Muscle layer of duodenum (tissue), 2 donors: ENCODE results near the gene ARHGAP42.

Source experiments
- H3K27ac ChIP-seq: one replicate; pipeline ENCODE4 v1.7.0; 2013; ENCODE audit warnings: mild to moderate bottlenecking, low read length
- H3K27me3 ChIP-seq: one replicate; pipeline ENCODE4 v1.7.0; 2013; ENCODE audit warnings: low read depth, mild to moderate bottlenecking, control low read depth, low read length
- H3K36me3 ChIP-seq, 2 donors: one replicate each; pipeline ENCODE4 v1.7.0; 2013; ENCODE audit warnings: low read length in 2 of 2, control low read depth in 1 of 2, mild to moderate bottlenecking in 1 of 2; ENCODE audit not compliant: insufficient read depth in 2 of 2, control insufficient read depth in 1 of 2
- H3K4me1 ChIP-seq, 2 donors: one replicate each; pipeline ENCODE4 v1.7.0; 2013; ENCODE audit warnings: low read length in 2 of 2, mild to moderate bottlenecking in 2 of 2, control low read depth in 1 of 2, moderate library complexity in 1 of 2; ENCODE audit not compliant: insufficient read depth in 2 of 2, control insufficient read depth in 1 of 2
- H3K4me3 ChIP-seq, 2 donors: one replicate each; pipeline ENCODE4 v1.7.0; 2013; ENCODE audit warnings: low read length in 2 of 2, low read depth in 1 of 2, mild to moderate bottlenecking in 1 of 2
- H3K9me3 ChIP-seq, 2 donors: one replicate each; pipeline ENCODE4 v1.7.0; 2013; ENCODE audit warnings: low read length in 2 of 2, control low read depth in 1 of 2, mild to moderate bottlenecking in 1 of 2; ENCODE audit not compliant: control insufficient read depth in 1 of 2
- donor health status: healthy.

Gene ARHGAP42

GRCh38 chr11:100703801-100704575 is 16.9 kb downstream of the ARHGAP42 start:
- Histone ChIP-seq H3K27ac (no peak overlapping the region), H3K4me1 (no peaks in the 10 kb centered on the region), H3K9me3 (peaks cover 0 to 4% of the 10 kb centered on the region in 2 donors), H3K36me3 (peaks cover 0 to 10% of the 10 kb centered on the region in 2 donors), H3K4me3 (no peak overlapping the region), H3K27me3 (no peaks in the 10 kb centered on the region)

- H3K36me3 ChIP-seq, result peaks cover 0 to 10% of the 10 kb centered on the region in 2 donors
- H3K4me3 ChIP-seq, result no peak overlapping the region
- no peaks in the 10 kb centered on the region for H3K4me1 ChIP-seq
- H3K9me3 ChIP-seq, result peaks cover 0 to 4% of the 10 kb centered on the region in 2 donors
- H3K27ac ChIP-seq, result no peak overlapping the region
- no peaks in the 10 kb centered on the region for H3K27me3 ChIP-seq
Observed at GRCh38 chr11:100705447-100705846, 18.4 kb downstream of the ARHGAP42 start.

GRCh38 chr11:100706179-100706578 is 19.1 kb downstream of the ARHGAP42 start:
- Histone ChIP-seq H3K36me3 (peaks cover 0 to 2% of the 10 kb centered on the region in 2 donors), H3K27ac (no peak overlapping the region), H3K4me3 (no peak overlapping the region), H3K4me1 (no peaks in the 10 kb centered on the region), H3K9me3 (peaks cover 0 to 4% of the 10 kb centered on the region in 2 donors), H3K27me3 (no peaks in the 10 kb centered on the region)

GRCh38 chr11:100709233-100709957 is 22.3 kb downstream of the ARHGAP42 start:
- H3K36me3 ChIP-seq, result no peaks in the 10 kb centered on the region
- H3K9me3 ChIP-seq, result no peaks in the 10 kb centered on the region
- H3K27me3 ChIP-seq, result no peaks in the 10 kb centered on the region
- no peak overlapping the region for H3K27ac ChIP-seq
- H3K4me3 ChIP-seq, result no peak overlapping the region
- no peaks in the 10 kb centered on the region for H3K4me1 ChIP-seq

GRCh38 chr11:100711984-100712383 is 24.9 kb downstream of the ARHGAP42 start:
- no peaks in the 10 kb centered on the region for H3K9me3 ChIP-seq
- H3K4me1 ChIP-seq, result peaks cover 0 to 5% of the 10 kb centered on the region in 2 donors
- H3K36me3 ChIP-seq, result no peaks in the 10 kb centered on the region
- no peaks in the 10 kb centered on the region for H3K27me3 ChIP-seq
- no peak overlapping the region for H3K4me3 ChIP-seq
- H3K27ac ChIP-seq, result no peak overlapping the region

- Histone ChIP-seq H3K27me3 (no peaks in the 10 kb centered on the region), H3K27ac (no peak overlapping the region), H3K4me3 (no peak overlapping the region), H3K36me3 (no peaks in the 10 kb centered on the region), H3K4me1 (peaks cover 0 to 5% of the 10 kb centered on the region in 2 donors), H3K9me3 (no peaks in the 10 kb centered on the region)
Observed at GRCh38 chr11:100712583-100712982, 25.5 kb downstream of the ARHGAP42 start.

- Histone ChIP-seq H3K36me3 (no peaks in the 10 kb centered on the region), H3K4me3 (no peak overlapping the region), H3K27ac (no peak overlapping the region)
Observed at GRCh38 chr11:100715165-100715761, 28.2 kb downstream of the ARHGAP42 start.

GRCh38 chr11:100716838-100717237 is 29.8 kb downstream of the ARHGAP42 start:
- Histone ChIP-seq H3K9me3 (no peaks in the 10 kb centered on the region), H3K36me3 (no peaks in the 10 kb centered on the region), H3K4me3 (no peak overlapping the region), H3K4me1 (peaks cover 9 to 19% of the 10 kb centered on the region in 2 donors), H3K27me3 (no peaks in the 10 kb centered on the region), H3K27ac (no peak overlapping the region)

More at GRCh38 chr11:100715165-100715761, 28.2 kb downstream of the ARHGAP42 start:
- no peaks in the 10 kb centered on the region for H3K27me3 ChIP-seq
- H3K4me1 ChIP-seq, result peaks cover 9 to 18% of the 10 kb centered on the region in 2 donors
- no peaks in the 10 kb centered on the region for H3K9me3 ChIP-seq

- peak overlapping the region in 1 of 2 donors; percentile 26 for H3K4me3 ChIP-seq
- peaks cover 9 to 19% of the 10 kb centered on the region in 2 donors for H3K4me1 ChIP-seq
- H3K36me3 ChIP-seq, result no peaks in the 10 kb centered on the region
- H3K27me3 ChIP-seq, result no peaks in the 10 kb centered on the region
- H3K27ac ChIP-seq, result peak overlapping the region; percentile 68
- H3K9me3 ChIP-seq, result no peaks in the 10 kb centered on the region
Observed at GRCh38 chr11:100719362-100719761, 32.3 kb downstream of the ARHGAP42 start.

- H3K4me3 ChIP-seq, result peak overlapping the region in 1 of 2 donors; percentile 26
- H3K9me3 ChIP-seq, result no peaks in the 10 kb centered on the region
- H3K27ac ChIP-seq, result peak overlapping the region; percentile 68
- H3K4me1 ChIP-seq, result peaks cover 9 to 19% of the 10 kb centered on the region in 2 donors
- no peaks in the 10 kb centered on the region for H3K36me3 ChIP-seq
- no peaks in the 10 kb centered on the region for H3K27me3 ChIP-seq
Observed at GRCh38 chr11:100719809-100720221, 32.7 kb downstream of the ARHGAP42 start.

- Histone ChIP-seq H3K27me3 (no peaks in the 10 kb centered on the region), H3K4me1 (no peaks in the 10 kb centered on the region), H3K4me3 (no peak overlapping the region), H3K27ac (no peak overlapping the region), H3K9me3 (no peaks in the 10 kb centered on the region), H3K36me3 (no peaks in the 10 kb centered on the region)
Observed at GRCh38 chr11:100726680-100727079, 39.6 kb downstream of the ARHGAP42 start.
